Left renal pelvis (tissue), 4 donors: ENCODE data around the gene ARMH2. TPM values are rescaled to one million over a fixed set of nuclear protein-coding genes. Genes with fewer than 3 reads are reported as not detected.

Experiments used
- DNase-seq, 4 donors: peaks; one replicate each; pipeline ENCODE4 v3.0.0-alpha.2; 2013; ENCODE audit warnings: low read depth in 4 of 4, low spot score in 3 of 4
- polyA plus RNA-seq, 4 donors: library from polyadenylated mRNA; unstranded; fragments of 120-200 nt; gene quantifications; one replicate each; pipeline ENCODE4 v1.2.1, GENCODE V29; 2013; ENCODE audit not compliant: insufficient read length in 4 of 4

Gene ARMH2
- polyA plus RNA-seq = not detected

- DNase-seq = no peak
Measured at GRCh38 chr6:24798740-24799540, at the start of gene ARMH2. ARMH2 (minus strand) TSS chr6:24798917; CDS start chr6:24798857, 60 bp downstream.

GRCh38 chr6:24848461-24848860 lies 49.7 kb upstream of the ARMH2 start:
- DNase-seq = no peak

- no peak for DNase-seq
Measured at GRCh38 chr6:24847402-24847801, 48.7 kb upstream of the ARMH2 start.

GRCh38 chr6:24845578-24845977 lies 46.9 kb upstream of the ARMH2 start:
- DNase-seq = no peak

- no peak for DNase-seq
Measured at GRCh38 chr6:24844903-24845302, 46.2 kb upstream of the ARMH2 start.

GRCh38 chr6:24844061-24844460 lies 45.3 kb upstream of the ARMH2 start:
- DNase-seq = no peak

- DNase-seq = no peak
Measured at GRCh38 chr6:24840187-24840586, 41.5 kb upstream of the ARMH2 start.

GRCh38 chr6:24838994-24839393 lies 40.3 kb upstream of the ARMH2 start:
- no peak for DNase-seq

GRCh38 chr6:24838081-24838480 lies 39.4 kb upstream of the ARMH2 start:
- DNase-seq = no peak

- DNase-seq = no peak
Measured at GRCh38 chr6:24836109-24836508, 37.4 kb upstream of the ARMH2 start.

- no peak for DNase-seq
Measured at GRCh38 chr6:24833711-24834386, 35.1 kb upstream of the ARMH2 start.

GRCh38 chr6:24832794-24833193 lies 34.1 kb upstream of the ARMH2 start:
- no peak for DNase-seq

GRCh38 chr6:24831771-24832716 lies 33.3 kb upstream of the ARMH2 start:
- DNase-seq = no peak

- no peak for DNase-seq
Measured at GRCh38 chr6:24829657-24830056, 30.9 kb upstream of the ARMH2 start.

- no peak for DNase-seq
Measured at GRCh38 chr6:24827970-24828369, 29.3 kb upstream of the ARMH2 start.

GRCh38 chr6:24827162-24827561 lies 28.4 kb upstream of the ARMH2 start:
- no peak for DNase-seq

- DNase-seq = no peak
Measured at GRCh38 chr6:24825130-24825630, 26.5 kb upstream of the ARMH2 start.

GRCh38 chr6:24824142-24824938 lies 25.6 kb upstream of the ARMH2 start:
- no peak for DNase-seq

GRCh38 chr6:24823185-24823584 lies 24.5 kb upstream of the ARMH2 start:
- no peak for DNase-seq

GRCh38 chr6:24822696-24823095 lies 24.0 kb upstream of the ARMH2 start:
- no peak for DNase-seq
